SK-N-SH treated with all-trans-retinoic acid at 6 μM for 48 hours (cell line): ENCODE data around the gene KIF18B.
A peak's percentile ranks its signal among the peaks of the same experiment; 100 is the strongest.

Source experiments
- ATAC-seq: fragments of 200-7000 bp; cut with Tn5 transposase; 3 replicates; pipeline ENCODE4 v1.9.1; 2020; ENCODE audit warnings: mild to moderate bottlenecking, moderate library complexity
- ARNTL ChIP-seq: fragments of 450-650 bp; formaldehyde crosslinking; IDR thresholded peaks from 2 replicates; pipeline ENCODE4 v1.5.0; 2020; ENCODE audit warnings: low read depth, mild to moderate bottlenecking, moderate library complexity, borderline replicate concordance
- CREB5 ChIP-seq: fragments of 250-450 bp; sonication (Bioruptor Pico); IDR thresholded peaks from 2 replicates; pipeline ENCODE4 v1.5.1; 2020; ENCODE audit warnings: low read depth, mild to moderate bottlenecking, moderate library complexity
- CSDC2 ChIP-seq: fragments of 250-450 bp; sonication (Bioruptor Pico); IDR thresholded peaks from 2 replicates; pipeline ENCODE4 v1.5.0; 2020; ENCODE audit warnings: mild to moderate bottlenecking, moderate library complexity
- CSRNP3 ChIP-seq: fragments of 250-450 bp; sonication (Bioruptor Pico); IDR thresholded peaks from 2 replicates; pipeline ENCODE4 v1.5.1; 2021; ENCODE audit warnings: mild to moderate bottlenecking, moderate library complexity
- ESRRG ChIP-seq: fragments of 250-450 bp; sonication (Bioruptor Pico); IDR thresholded peaks from 2 replicates; pipeline ENCODE4 v1.6.1; 2021; ENCODE audit warnings: mild to moderate bottlenecking
- ISL1 ChIP-seq: fragments of 250-450 bp; sonication (Bioruptor Pico); IDR thresholded peaks from 2 replicates; pipeline ENCODE4 v2.1.2; 2022; ENCODE audit warnings: mild to moderate bottlenecking, moderate library complexity
- OSR1 ChIP-seq: fragments of 250-450 bp; sonication (Bioruptor Pico); IDR thresholded peaks from 2 replicates; pipeline ENCODE4 v1.8.0; 2022; ENCODE audit warnings: moderate library complexity, mild to moderate bottlenecking, inconsistent platforms
- PATZ1 ChIP-seq: fragments of 250-450 bp; sonication (Bioruptor Pico); IDR thresholded peaks from 2 replicates; pipeline ENCODE4 v1.8.0; 2020; ENCODE audit warnings: mild to moderate bottlenecking, moderate library complexity, borderline replicate concordance
- POU6F1 ChIP-seq: fragments of 250-450 bp; sonication (Bioruptor Pico); IDR thresholded peaks from 2 replicates; pipeline ENCODE4 v1.8.0; 2021; ENCODE audit warnings: low read depth, mild to moderate bottlenecking, moderate library complexity, borderline replicate concordance
- PPARA ChIP-seq: fragments of 250-450 bp; sonication (Bioruptor Pico); IDR thresholded peaks from 2 replicates; pipeline ENCODE4 v1.5.0; 2020; ENCODE audit warnings: mild to moderate bottlenecking, borderline replicate concordance
- RARB ChIP-seq: fragments of 250-450 bp; sonication (Bioruptor Pico); IDR thresholded peaks from 2 replicates; pipeline ENCODE4 v1.8.0; 2021; ENCODE audit warnings: mild to moderate bottlenecking, moderate library complexity
- SNAI2 ChIP-seq: fragments of 250-450 bp; sonication (Bioruptor Pico); IDR thresholded peaks from 2 replicates; pipeline ENCODE4 v1.5.0; 2020; ENCODE audit warnings: mild to moderate bottlenecking, moderate library complexity
- TCF4 ChIP-seq: fragments of 250-450 bp; sonication (Bioruptor Pico); IDR thresholded peaks from 2 replicates; pipeline ENCODE4 v1.8.0; 2021; ENCODE audit warnings: mild to moderate bottlenecking, moderate library complexity, borderline replicate concordance
- TOX ChIP-seq: fragments of 250-450 bp; sonication (Bioruptor Pico); IDR thresholded peaks from 2 replicates; pipeline ENCODE4 v1.8.0; 2021; ENCODE audit warnings: mild to moderate bottlenecking, moderate library complexity, borderline replicate concordance
- ZC3H10 ChIP-seq: fragments of 250-450 bp; sonication (Bioruptor Pico); IDR thresholded peaks from 2 replicates; pipeline ENCODE4 v1.5.1; 2021; ENCODE audit warnings: mild to moderate bottlenecking, moderate library complexity
- ZFP3 ChIP-seq: fragments of 250-450 bp; sonication (Bioruptor Pico); IDR thresholded peaks from 2 replicates; pipeline ENCODE4 v1.5.0; 2020; ENCODE audit warnings: mild to moderate bottlenecking, moderate library complexity
- ZFP30 ChIP-seq: fragments of 450-650 bp; formaldehyde crosslinking; IDR thresholded peaks from 2 replicates; pipeline ENCODE4 v1.5.0; 2022; ENCODE audit warnings: mild to moderate bottlenecking, moderate library complexity
- ZNF70 ChIP-seq: fragments of 450-650 bp; formaldehyde crosslinking; IDR thresholded peaks from 2 replicates; pipeline ENCODE4 v1.5.0; 2020; ENCODE audit warnings: mild to moderate bottlenecking, moderate library complexity

The KIF18B gene

GRCh38 chr17:44965481-44966234 lies 18.1 kb upstream of the KIF18B start (continued):
- TF ChIP-seq ZFP30 (CRISPR knock-in tag): no peak

- TF ChIP-seq ARNTL (CRISPR knock-in tag) (no peak), ISL1 (no peak), TOX (CRISPR knock-in tag) (no peak), ZNF70 (CRISPR knock-in tag) (no peak), OSR1 (CRISPR knock-in tag) (no peak), CSRNP3 (CRISPR knock-in tag) (no peak), ZFP3 (CRISPR knock-in tag) (no peak), RARB (CRISPR knock-in tag) (no peak), SNAI2 (CRISPR knock-in tag) (no peak), PATZ1 (CRISPR knock-in tag) (no peak), POU6F1 (CRISPR knock-in tag) (no peak), PPARA (CRISPR knock-in tag) (no peak), CREB5 (CRISPR knock-in tag) (no peak)
- TF ChIP-seq, all 23 proteins: peak for 0
- ATAC-seq: peak; percentile 89
Observed at GRCh38 chr17:44961921-44962350, 14.4 kb upstream of the KIF18B start.

GRCh38 chr17:44960691-44961090 lies 13.1 kb upstream of the KIF18B start:
- TF ChIP-seq SNAI2 (CRISPR knock-in tag) (no peak), ZFP3 (CRISPR knock-in tag) (no peak), ZC3H10 (CRISPR knock-in tag) (no peak)
- no peak for ATAC-seq

- TF ChIP-seq PATZ1 (CRISPR knock-in tag) (no peak), PPARA (CRISPR knock-in tag) (no peak), CREB5 (CRISPR knock-in tag) (no peak), ZC3H10 (CRISPR knock-in tag) (no peak), ESRRG (no peak), CSDC2 (CRISPR knock-in tag) (no peak), TCF4 (CRISPR knock-in tag) (no peak)
Observed at GRCh38 chr17:44959821-44960531, 12.4 kb upstream of the KIF18B start.

More at GRCh38 chr17:44959821-44960531, 12.4 kb upstream of the KIF18B start:
- ATAC-seq: no peak
